NCI-H146 (cell line): ENCODE results near the gene PCDHA6.
"Not testable (repeated sequence)": the region's sequence is repeated elsewhere in the genome, so short reads cannot be mapped to it uniquely, and the experiment has no call there.

ENCODE experiments used
- DNase-seq: peaks from one replicate; lab custom pipeline; 2025; lab: John Stamatoyannopoulos, UW

The PCDHA6 gene

DNA sequence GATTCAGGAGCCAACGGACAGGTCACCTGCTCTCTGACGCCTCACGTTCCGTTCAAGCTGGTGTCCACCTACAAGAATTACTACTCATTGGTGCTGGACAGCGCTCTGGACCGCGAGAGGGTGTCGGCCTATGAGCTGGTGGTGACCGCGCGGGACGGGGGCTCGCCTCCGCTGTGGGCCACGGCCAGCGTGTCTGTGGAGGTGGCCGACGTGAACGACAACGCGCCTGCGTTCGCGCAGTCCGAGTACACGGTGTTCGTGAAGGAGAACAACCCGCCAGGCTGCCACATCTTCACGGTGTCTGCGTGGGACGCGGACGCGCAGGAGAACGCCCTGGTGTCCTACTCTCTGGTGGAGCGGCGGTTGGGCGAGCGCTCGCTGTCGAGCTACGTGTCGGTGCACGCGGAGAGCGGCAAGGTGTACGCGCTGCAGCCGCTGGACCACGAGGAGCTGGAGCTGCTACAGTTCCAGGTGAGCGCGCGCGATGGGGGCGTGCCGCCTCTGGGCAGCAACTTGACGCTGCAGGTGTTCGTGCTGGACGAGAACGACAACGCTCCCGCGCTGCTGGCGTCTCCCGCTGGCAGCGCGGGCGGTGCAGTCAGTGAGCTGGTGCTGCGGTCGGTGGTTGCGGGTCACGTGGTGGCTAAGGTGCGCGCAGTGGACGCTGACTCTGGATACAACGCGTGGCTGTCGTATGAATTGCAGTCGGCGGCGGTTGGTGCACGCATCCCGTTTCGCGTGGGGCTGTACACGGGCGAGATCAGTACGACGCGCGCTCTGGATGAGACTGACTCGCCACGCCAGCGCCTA, 29.6 kb downstream of the PCDHA6 start:
- no peak for DNase-seq

DNA sequence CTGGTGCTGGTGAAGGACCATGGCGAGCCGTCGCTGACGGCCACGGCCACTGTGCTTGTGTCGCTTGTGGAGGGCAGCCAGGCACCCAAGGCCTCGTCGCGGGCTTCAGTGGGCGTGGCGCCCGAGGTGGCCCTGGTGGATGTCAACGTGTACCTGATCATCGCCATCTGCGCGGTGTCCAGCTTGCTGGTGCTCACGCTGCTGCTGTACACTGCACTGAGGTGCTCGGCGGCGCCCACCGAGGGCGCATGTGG, 30.2 kb downstream of the PCDHA6 start:
- no peak for DNase-seq

DNA sequence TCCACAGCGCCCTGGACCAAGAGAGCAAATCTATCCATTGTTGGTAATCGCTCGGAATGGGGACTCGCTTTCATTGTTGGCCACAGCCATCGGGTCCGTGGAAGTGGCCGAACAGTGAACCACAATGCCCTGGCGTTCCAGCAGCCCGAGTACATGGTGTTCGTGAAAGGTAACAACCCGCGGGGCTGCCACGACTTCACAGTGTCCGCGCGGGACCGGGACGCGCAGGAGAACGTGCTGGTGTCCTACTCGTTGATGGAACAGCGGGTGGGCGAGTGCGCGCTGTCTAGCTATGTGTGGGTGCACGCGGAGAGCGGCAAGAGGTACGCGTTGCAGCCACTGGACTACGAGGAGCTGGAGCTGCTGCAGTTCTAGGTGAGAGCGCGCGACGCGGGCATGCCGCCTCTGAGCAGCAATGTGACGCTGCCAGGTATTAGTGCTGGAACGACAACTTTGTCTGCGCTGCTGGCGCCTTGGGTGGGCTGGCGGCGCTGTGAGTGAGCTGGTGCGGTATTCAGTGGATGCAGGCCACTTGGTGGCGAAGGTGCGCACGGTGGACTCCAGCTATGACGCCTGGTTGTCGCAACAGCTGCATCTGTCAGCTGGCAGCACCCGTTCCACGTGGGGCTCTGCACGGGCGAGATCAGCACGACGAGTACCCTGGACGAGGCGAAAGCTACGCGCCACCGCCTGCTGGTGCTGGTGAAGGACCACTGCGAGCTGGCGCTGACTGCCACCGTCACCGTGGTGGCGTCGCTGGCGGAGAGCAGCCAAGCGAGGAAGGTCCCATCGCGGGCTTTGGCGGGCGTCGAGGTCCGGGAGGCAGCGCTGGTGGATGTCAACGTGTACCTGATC, 34.9 kb downstream of the PCDHA6 start:
- no peak for DNase-seq

DNA sequence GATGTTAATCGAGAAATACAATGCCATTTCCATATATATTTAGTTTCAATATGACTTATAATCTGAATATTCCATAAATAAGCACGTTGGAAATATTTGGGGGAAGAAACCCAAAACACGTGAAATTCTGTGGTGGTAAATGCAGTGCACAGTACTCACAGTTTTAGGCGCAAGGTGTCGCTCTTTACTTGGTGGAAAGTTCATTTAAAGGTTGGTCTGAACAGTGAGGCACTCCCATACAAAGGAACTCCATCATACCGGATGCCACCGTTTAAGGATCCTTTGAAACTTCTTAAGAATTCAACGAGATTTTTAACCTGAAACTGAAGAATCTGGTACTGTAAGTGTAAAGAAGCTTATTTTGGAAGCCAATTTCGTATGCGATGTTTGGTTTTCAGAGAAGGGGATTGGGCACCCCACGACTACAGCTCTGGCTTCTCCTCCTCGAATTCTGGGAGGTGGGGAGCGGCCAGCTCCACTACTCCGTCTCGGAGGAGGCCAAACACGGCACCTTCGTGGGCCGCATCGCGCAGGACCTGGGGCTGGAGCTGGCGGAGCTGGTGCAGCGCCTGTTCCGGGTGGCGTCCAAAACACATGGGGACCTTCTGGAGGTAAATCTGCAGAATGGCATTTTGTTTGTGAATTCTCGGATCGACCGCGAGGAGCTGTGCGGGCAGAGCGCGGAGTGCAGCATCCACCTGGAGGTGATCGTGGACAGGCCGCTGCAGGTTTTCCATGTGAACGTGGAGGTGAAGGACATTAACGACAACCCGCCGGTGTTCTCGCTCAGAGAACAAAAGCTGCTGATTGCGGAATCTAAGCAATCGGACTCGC, 41.2 kb downstream of the PCDHA6 start, which contains the start of gene PCDHA11:
PCDHA11 (plus strand) TSS at position 237 of the 834 bp plus-strand sequence; CDS start at position 384, 147 bp downstream.
- DNase-seq: no peak

DNA sequence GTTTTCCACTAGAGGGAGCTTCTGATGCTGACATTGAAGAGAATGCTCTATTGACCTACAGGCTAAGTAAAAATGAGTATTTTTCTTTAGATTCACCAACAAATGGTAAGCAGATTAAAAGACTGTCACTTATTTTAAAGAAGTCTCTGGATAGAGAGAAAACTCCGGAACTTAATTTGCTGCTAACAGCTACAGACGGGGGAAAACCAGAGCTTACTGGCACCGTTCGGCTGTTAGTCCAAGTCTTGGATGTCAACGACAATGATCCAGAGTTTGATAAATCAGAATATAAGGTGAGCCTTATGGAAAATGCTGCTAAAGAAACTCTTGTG, 41.8 kb downstream of the PCDHA6 start:
- no peak for DNase-seq

DNA sequence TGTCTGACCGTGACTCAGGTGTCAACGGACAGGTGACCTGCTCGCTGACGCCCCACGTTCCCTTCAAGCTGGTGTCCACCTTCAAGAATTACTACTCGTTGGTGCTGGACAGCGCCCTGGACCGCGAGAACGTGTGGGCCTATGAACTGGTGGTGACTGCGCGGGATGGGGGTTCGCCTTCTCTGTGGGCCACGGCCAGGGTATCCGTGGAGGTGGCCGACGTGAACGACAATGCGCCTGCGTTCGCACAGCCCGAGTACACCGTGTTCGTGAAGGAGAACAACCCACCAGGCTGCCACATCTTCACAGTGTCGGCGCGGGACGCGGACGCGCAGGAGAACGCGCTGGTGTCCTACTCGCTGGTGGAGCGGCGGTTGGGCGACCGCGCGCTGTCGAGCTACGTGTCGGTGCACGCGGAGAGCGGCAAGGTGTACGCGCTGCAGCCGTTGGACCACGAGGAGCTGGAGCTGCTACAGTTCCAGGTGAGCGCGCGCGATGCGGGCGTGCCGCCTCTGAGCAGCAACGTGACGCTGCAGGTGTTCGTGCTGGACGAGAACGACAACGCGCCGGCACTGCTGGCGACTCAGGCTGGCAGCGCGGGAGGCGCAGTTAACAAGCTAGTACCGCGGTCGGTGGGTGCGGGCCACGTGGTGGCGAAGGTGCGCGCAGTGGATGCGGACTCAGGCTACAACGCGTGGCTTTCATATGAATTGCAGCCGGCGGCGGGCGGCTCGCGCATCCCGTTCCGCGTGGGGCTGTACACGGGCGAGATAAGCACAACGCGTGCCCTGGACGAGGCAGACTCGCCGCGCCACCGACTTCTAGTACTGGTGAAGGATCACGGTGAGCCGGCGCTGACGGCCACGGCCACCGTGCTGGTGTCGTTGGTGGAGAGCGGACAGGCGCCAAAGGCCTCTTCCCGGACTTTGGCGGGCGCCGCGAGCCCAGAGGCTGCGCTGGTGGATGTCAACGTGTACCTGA, 42.8 kb downstream of the PCDHA6 start:
- no peak for DNase-seq

DNA sequence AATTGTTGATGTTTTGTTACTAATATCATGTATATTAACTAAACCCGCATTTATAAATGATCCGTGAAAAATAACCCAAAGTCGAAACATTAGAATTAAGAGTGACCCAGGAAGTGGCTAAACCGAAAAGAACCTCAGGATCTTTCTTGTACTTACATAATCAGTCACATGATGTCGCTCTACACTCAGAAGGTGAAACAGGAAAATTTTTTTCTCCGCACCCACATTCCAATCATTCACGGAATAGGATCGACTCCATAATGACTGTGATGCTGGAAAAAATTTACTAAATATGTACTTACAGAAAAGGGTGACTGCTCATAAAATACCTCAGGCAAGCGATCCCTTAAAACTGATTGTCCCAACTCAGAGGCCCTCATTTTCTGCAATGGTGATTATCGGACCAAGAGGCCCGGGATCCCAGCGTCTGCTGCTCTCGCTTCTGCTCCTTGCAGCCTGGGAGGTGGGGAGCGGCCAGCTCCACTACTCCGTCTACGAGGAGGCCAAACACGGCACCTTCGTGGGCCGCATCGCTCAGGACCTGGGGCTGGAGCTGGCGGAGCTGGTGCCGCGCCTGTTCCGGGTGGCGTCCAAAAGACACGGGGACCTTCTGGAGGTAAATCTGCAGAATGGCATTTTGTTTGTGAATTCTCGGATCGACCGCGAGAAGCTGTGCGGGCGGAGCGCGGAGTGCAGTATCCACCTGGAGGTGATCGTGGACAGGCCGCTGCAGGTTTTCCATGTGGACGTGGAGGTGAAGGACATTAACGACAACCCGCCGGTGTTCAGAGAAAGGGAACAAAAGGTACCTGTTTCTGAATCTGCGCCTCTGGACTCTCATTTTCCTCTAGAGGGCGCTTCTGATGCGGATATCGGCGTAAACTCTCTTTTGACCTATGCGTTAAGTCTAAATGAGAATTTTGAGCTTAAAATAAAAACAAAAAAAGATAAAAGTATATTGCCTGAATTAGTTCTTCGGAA, 47.6 kb downstream of the PCDHA6 start, which contains the start of gene PCDHA12:
PCDHA12 (plus strand) TSS at position 224 of the 981 bp plus-strand sequence; CDS start at position 389, 165 bp downstream.
- DNase-seq: no peak

DNA sequence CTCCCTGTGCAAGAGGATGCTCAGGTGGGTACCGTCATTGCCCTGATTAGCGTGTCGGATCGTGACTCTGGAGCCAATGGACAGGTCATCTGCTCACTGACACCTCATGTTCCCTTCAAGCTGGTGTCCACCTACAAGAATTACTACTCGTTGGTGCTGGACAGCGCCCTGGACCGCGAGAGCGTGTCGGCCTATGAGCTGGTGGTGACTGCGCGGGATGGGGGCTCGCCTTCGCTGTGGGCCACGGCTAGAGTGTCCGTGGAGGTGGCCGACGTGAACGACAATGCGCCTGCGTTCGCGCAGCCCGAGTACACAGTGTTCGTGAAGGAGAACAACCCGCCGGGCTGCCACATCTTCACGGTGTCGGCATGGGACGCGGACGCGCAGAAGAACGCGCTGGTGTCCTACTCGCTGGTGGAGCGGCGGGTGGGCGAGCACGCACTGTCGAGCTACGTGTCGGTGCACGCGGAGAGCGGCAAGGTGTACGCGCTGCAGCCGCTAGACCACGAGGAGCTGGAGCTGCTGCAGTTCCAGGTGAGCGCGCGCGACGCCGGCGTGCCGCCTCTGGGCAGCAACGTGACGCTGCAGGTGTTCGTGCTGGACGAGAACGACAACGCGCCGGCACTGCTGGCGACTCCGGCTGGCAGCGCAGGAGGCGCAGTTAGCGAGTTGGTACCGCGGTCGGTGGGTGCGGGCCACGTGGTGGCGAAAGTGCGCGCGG, 48.9 kb downstream of the PCDHA6 start:
- DNase-seq: not testable (repeated sequence)

DNA sequence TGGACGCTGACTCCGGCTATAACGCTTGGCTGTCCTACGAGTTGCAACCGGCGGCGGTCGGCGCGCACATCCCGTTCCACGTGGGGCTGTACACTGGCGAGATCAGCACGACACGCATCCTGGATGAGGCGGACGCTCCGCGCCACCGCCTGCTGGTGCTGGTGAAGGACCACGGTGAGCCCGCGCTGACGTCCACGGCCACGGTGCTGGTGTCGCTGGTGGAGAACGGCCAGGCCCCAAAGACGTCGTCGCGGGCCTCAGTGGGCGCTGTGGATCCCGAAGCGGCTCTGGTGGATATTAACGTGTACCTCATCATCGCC, 49.5 kb downstream of the PCDHA6 start:
- DNase-seq: no peak
